Stimulated activated CD4-positive, alpha-beta T cell treated with anti-CD3 and anti-CD28 coated beads, Interleukin-12 subunit alpha, Interleukin-12 subunit beta, amount 100 ng/mL, for 48 hours (primary cell): Measurements from ENCODE around the gene OR14A2.
"Not testable (repeated sequence)": the region's sequence is repeated elsewhere in the genome, so short reads cannot be mapped to it uniquely, and the experiment has no call there.

Experiments
- DNase-seq, 3 donors: peaks; one replicate each; pipeline ENCODE4 v3.0.0-alpha.2; 2020; ENCODE audit warnings: low read depth in 2 of 3, low spot score in 1 of 3

Gene OR14A2

GRCh38 chr1:247748041-247748440 is at the start of gene OR14A2:
Gene OR14A2, minus strand, starts transcription at chr1:247748141.
- no peak for DNase-seq

GRCh38 chr1:247797518-247797917 is 49.6 kb upstream of the OR14A2 start:
- no peak for DNase-seq

- DNase-seq: no peak
These were observed 21.7 kb upstream of the OR14A2 start for GRCh38 chr1:247769603-247770002.

DNA sequence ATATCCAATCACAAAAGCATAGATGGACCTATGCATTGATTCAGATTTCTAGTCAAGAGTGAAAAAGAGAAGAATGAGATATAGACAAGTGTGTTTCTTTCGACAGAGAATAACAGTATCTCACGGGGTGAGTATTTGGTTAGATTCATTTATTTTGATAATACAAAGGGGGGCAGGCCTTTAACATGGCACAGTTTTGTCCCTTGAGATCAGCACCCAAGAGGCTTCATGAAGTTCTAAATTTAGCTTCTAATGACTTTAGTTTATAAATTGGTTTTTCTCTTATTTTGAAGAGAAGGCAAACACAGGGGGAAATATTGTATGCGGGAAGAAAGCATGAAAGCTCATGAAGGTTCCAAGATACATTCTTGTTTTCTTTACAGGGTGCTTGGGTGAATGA is 12.5 kb upstream of the OR14A2 start, which contains the start of gene OR1C1:
TSS of gene OR1C1 (minus strand) at position 101 of the 400 bp plus-strand sequence. CDS start 2,150 bp downstream, outside the sequence.
- no peak for DNase-seq

DNA sequence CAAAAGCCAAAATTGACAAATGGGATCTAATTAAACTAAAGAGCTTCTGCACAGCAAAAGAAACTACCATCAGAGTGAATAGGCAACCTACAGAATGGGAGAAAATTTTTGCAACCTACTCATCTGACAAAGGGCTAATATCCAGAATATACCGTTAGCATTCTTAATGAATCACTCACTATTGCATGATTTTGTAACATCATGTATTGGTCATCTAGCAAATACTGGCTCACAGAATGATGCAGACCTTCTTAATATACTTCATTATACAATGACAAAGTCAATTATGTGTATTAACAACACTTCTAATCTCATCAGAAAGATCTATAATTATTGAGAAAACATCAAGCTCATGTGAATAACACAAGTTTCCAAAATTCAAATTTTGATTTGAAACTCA is 6.4 kb upstream of the OR14A2 start:
- not testable (repeated sequence) for DNase-seq

DNA sequence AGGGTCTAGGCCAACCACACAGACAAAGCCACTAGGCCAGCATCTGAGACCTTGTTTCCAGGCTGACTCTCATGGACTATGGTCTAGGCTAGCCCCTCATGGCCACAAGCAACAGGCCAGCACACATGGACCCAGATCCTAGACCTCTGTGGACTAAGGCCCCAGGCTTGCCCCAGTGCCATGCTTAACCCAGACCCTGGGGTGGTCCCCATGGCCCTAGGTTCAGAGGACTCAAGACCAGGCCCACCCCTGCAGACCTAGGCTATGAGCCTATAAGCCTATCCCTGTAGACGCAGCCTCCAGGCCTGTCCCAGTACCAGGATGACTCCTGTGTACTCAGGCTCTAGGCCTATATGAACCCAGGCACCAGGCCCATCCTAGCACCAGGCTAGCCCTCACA is 1.9 kb upstream of the OR14A2 start:
- DNase-seq: no peak

- no peak for DNase-seq
These were observed 325 bp downstream of the OR14A2 start for GRCh38 chr1:247747616-247748015.

- DNase-seq: no peak
These were observed 1.5 kb downstream of the OR14A2 start for GRCh38 chr1:247746391-247746935.

GRCh38 chr1:247742215-247742760 is 5.7 kb downstream of the OR14A2 start:
- not testable (repeated sequence) for DNase-seq

DNA sequence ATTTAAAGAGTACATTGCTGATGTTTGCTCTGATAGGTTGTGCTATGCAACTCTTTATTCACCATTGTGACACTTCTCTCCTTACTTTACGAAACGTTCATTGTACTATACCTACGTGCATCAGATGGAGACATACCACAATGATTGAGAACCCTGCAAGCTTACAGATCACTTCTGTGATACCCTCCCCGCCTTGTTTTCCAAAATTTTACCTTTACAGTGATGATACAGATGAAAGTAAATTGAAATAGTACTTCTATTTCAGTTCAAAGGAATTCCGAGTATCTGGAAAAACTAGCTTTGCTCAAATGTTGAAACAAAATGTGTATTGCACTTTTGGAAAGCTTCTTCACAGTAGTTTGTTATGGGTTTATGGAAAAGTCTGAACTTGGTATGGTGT is 6.2 kb downstream of the OR14A2 start:
- DNase-seq: no peak

DNA sequence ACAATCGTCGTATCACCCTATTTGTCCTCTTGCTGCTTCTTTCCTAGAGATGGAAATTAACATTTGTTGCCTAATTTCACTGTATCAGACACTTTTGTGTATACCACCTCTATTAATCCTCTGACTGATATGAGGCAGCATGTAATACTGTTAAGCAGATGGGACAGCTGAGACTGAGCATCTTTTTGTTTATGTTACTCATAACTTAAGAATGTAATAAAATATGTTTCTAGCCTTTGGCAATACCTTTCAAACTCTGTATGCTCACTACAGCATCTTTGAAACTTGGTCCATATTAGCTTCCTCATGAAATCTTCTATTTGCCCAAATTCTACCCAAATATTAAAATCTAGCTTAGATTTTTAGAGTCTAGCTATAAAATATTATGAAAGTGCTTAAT is 7.2 kb downstream of the OR14A2 start:
- no peak for DNase-seq

DNA sequence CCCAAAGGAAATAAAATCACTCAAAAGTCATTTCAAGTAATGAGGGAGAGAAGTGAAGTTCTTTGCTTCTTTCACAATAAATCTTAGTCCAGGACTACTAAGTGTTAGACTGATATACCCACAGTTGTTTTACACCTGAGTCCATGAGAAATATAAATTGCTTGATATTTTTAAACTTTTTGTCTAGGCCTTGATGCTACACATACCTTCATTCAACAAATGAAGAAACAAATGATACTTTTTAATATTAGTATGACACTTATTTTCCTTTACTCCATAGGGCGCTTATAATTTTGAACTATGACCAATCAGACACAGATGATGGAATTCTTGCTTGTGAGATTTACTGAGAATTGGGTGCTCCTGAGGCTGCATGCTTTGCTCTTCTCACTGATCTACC is 9.6 kb downstream of the OR14A2 start, which contains the start of gene OR14K1:
TSS of gene OR14K1 (plus strand) at position 301 of the 400 bp plus-strand sequence. CDS start at position 301, 0 bp downstream.
- no peak for DNase-seq

- DNase-seq: no peak
These were observed 26.7 kb downstream of the OR14A2 start for GRCh38 chr1:247721222-247721621.

DNA sequence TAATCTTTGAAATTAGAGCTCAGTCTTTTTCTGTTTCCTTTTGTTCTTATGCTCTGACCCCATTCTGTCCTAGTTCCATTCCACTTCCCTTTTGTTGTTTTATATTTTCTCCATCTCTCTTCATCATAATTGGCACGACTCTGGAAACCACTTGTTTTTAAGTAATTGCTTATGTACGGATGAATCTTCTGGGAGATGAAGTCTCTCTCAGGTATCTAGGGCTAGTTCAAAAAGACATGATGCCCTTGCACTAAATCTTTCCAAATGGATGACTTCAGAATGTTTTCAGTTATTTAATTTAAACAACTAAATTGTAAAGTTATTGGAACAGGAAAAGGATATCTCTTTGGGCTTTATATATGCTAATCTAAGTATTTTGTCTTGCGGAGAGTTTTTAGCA is 31.4 kb downstream of the OR14A2 start, which contains the start of gene OR6F1:
TSS of gene OR6F1 (minus strand) at position 101 of the 400 bp plus-strand sequence. CDS start 3,891 bp downstream, outside the sequence.
- DNase-seq: no peak

- DNase-seq: no peak
These were observed 34.2 kb downstream of the OR14A2 start for GRCh38 chr1:247713753-247714152.

DNA sequence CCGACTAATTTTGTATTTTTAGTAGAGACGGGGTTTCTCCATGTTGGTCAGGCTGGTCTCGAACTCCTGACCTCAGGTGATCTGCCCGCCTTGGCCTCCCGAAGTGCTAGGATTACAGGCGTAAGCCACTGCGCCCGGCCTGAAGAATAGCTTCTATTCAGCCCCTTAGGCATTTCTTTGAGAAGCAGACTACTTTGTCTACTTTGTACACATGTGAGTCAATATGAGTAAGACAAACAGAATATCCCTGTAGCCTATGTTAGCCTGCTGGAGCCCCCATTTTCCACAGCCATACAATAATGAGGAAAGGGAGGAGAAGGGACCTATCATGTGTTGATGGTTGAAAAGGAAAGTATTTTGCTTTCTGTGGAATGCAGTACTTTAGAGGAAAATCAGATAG is 37.3 kb downstream of the OR14A2 start:
- DNase-seq: not testable (repeated sequence)

- no peak for DNase-seq
These were observed 46.6 kb downstream of the OR14A2 start for GRCh38 chr1:247701338-247701737.

DNA sequence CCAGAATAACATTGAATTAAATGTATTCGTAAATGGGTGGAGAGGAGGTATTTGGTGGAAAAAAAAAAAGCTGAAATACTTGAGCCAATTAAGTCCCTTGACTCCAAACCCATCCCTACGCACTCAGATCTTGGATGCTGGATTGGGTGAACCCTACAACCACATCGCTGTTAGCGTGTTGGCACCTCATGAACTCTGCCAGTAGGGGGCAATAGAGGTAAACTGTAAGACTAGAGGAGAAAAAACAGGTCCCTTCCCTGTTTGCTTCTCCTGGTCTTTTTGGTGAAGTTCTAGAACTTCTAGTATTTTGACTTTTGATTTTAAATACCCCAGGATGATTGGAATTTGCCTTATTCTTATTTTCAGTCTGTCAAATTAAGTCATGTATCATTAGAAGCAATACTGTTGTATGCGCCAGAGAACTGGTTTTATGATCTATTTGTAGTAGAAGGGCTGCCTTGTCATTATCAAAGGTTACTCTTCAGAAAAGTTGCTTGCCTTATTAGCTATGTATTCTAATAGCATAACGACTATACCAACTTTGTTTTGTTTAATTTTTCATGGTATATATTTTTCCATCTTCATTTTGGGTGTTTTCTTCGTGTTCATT is 66.5 kb downstream of the OR14A2 start:
- DNase-seq: peak; percentile 10 to 41 (median 10)

GRCh38 chr1:247680171-247680570 is 67.8 kb downstream of the OR14A2 start:
- no peak for DNase-seq

DNA sequence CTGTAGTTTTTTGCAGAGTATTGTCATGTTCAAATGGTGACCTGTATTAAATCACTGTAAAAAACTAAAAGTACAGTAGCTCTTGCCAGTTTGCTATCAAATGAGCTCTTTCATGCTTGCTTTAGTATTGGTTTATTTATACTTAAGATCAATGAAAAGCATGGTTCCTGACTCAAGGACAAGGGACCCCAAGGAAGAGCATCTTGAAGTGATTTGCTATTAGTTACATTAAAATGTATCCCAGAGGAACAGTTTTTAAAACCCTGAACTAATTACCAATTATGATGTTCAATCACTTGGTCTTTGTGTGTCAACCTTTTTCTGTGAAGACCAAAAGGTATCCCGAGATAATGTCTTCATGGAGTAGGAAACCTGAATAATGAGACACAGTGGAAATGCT is 68.3 kb downstream of the OR14A2 start, which contains the start of gene OR13G1:
TSS of gene OR13G1 (minus strand) at position 101 of the 400 bp plus-strand sequence. CDS start 6,698 bp downstream, outside the sequence.
- DNase-seq: no peak
